CD4-positive, alpha-beta memory T cell (primary cell): ENCODE data around the gene RASGRP3. TPM values are rescaled to one million over a fixed set of nuclear protein-coding genes. Genes with fewer than 3 reads are reported as not detected.
"Not testable (repeated sequence)": the region's sequence is repeated elsewhere in the genome, so short reads cannot be mapped to it uniquely, and the experiment has no call there.

ENCODE experiments used
- CTCF ChIA-PET: fragments of 350-600 bp; sonication (Branson Sonifier 250); formaldehyde crosslinking; loops from one replicate; lab custom pipeline; 2021; ENCODE audit warnings: inconsistent platforms; ENCODE audit not compliant: partially characterized antibody; lab: Charles Lee
- POLR2A ChIA-PET: fragments of 350-600 bp; sonication (Branson Sonifier 250); formaldehyde crosslinking; loops from one replicate; lab custom pipeline; 2021; ENCODE audit not compliant: partially characterized antibody; lab: Charles Lee
- DNase-seq, 5 donors: peaks; one replicate each; pipeline versions ENCODE4 v3.0.0 to v3.0.0-alpha.2; 2020 to 2022; ENCODE audit warnings: mixed read lengths in 1 of 5
- H3K27ac ChIP-seq: one replicate; pipeline ENCODE4 v1.7.0; 2013; ENCODE audit warnings: low read depth, low read length
- H3K27me3 ChIP-seq: 2 replicates; pipeline ENCODE4 v1.7.0; 2013; ENCODE audit warnings: mild to moderate bottlenecking, low read length, moderate library complexity; ENCODE audit not compliant: insufficient read depth
- H3K36me3 ChIP-seq: 2 replicates; pipeline ENCODE4 v1.7.0; 2013; ENCODE audit warnings: mild to moderate bottlenecking, low read length, moderate library complexity; ENCODE audit not compliant: insufficient read depth
- H3K4me1 ChIP-seq: 2 replicates; pipeline ENCODE4 v1.7.0; 2013; ENCODE audit warnings: mild to moderate bottlenecking, low read length, moderate library complexity; ENCODE audit not compliant: insufficient read depth
- H3K4me3 ChIP-seq, 2 donors: one replicate each; pipeline ENCODE4 v1.7.0; 2013; ENCODE audit warnings: low read length in 2 of 2, mild to moderate bottlenecking in 1 of 2
- H3K9me3 ChIP-seq, 2 donors: one replicate each; pipeline ENCODE4 v1.7.0; 2013; ENCODE audit warnings: low read length in 2 of 2, control low read depth in 1 of 2; ENCODE audit not compliant: control insufficient read depth in 1 of 2
- H3K27ac Mint-ChIP-seq, 7 donors: one replicate each; pipeline ENCODE4 v1.8.0; 2020 to 2021; ENCODE audit warnings: mixed read lengths in 7 of 7, mild to moderate bottlenecking in 6 of 7, inconsistent platforms in 3 of 7, moderate library complexity in 3 of 7
- H3K27me3 Mint-ChIP-seq, 2 donors: one replicate each; pipeline ENCODE4 v1.8.0; 2020 to 2021; ENCODE audit warnings: mixed read lengths in 2 of 2
- H3K36me3 Mint-ChIP-seq, 2 donors: one replicate each; pipeline ENCODE4 v1.8.0; 2020 to 2021; ENCODE audit warnings: mixed read lengths in 2 of 2, inconsistent platforms in 1 of 2, mild to moderate bottlenecking in 1 of 2
- H3K4me1 Mint-ChIP-seq, 4 donors: one replicate each; pipeline ENCODE4 v1.8.0; 2020 to 2021; ENCODE audit warnings: mixed read lengths in 4 of 4, mild to moderate bottlenecking in 1 of 4
- H3K4me3 Mint-ChIP-seq, 8 donors: one replicate each; pipeline ENCODE4 v1.8.0; 2020 to 2021; ENCODE audit warnings: mixed read lengths in 8 of 8, mild to moderate bottlenecking in 7 of 8, moderate library complexity in 6 of 8, inconsistent platforms in 3 of 8
- H3K9me3 Mint-ChIP-seq, 8 donors: one replicate each; pipeline ENCODE4 v1.8.0; 2020 to 2021; ENCODE audit warnings: mixed read lengths in 8 of 8, mild to moderate bottlenecking in 5 of 8, inconsistent platforms in 3 of 8, moderate library complexity in 1 of 8
- intact Hi-C: fragments of 100-400 bp; cut with micrococcal nuclease; formaldehyde crosslinking; loops from one replicate; pipeline ENCODE4 v1.15.1; 2023
- polyA plus RNA-seq, 2 donors: library from polyadenylated mRNA; unstranded; fragments of 300-500 nt; fragmentation: Illumina TruSeq; gene quantifications; one replicate each; pipeline ENCODE4 v1.2.3, GENCODE V29; 2021
- total RNA-seq, 2 experiments: library from RNA; stranded (reverse); gene quantifications; one replicate each; pipeline ENCODE4 v1.2.3, GENCODE V29; 2021

Gene RASGRP3
- total and polyA plus RNA-seq, 4 experiments from 2014 or later, result 2.2 to 3.9 (median 3.2) TPM

GRCh38 chr2:33457556-33458247 lies 18.7 kb upstream of the RASGRP3 start:
- intact Hi-C loops, result no loop called here
- ChIA-PET CTCF (no interaction called here), POLR2A (interaction anchor here (0.6 kb wide), 1 partner anchor 1292 kb away, joined by 3 read pairs; the partner anchor contains the start of gene SLC30A6)
- no peak overlapping the region for H3K27ac ChIP-seq
- Mint-ChIP-seq H3K27ac (no peak overlapping the region), H3K36me3 (no peaks in the 10 kb centered on the region), H3K4me3 (no peak overlapping the region), H3K27me3 (peaks cover 0 to 4% of the 10 kb centered on the region in 2 donors), H3K9me3 (peaks cover 0 to 13% (median 4%) of the 10 kb centered on the region in 8 donors), H3K4me1 (no peaks in the 10 kb centered on the region)
- no peaks in the 10 kb centered on the region for H3K9me3 ChIP-seq
- DNase-seq, result no peak
- no peaks in the 10 kb centered on the region for H3K27me3 ChIP-seq
- H3K4me3 ChIP-seq, result no peak overlapping the region
- H3K4me1 ChIP-seq, result no peaks in the 10 kb centered on the region
- H3K36me3 ChIP-seq, result no peaks in the 10 kb centered on the region

GRCh38 chr2:33458248-33458819 lies 18.1 kb upstream of the RASGRP3 start:
- no peaks in the 10 kb centered on the region for H3K9me3 ChIP-seq
- H3K27me3 ChIP-seq, result no peaks in the 10 kb centered on the region
- no peak for DNase-seq
- Mint-ChIP-seq H3K36me3 (no peaks in the 10 kb centered on the region), H3K4me3 (no peak overlapping the region), H3K9me3 (peaks cover 0 to 7% (median 2%) of the 10 kb centered on the region in 8 donors), H3K4me1 (no peaks in the 10 kb centered on the region), H3K27ac (no peak overlapping the region), H3K27me3 (peaks cover 0 to 4% of the 10 kb centered on the region in 2 donors)
- intact Hi-C loops, result no loop called here
- H3K4me1 ChIP-seq, result no peaks in the 10 kb centered on the region
- no peak overlapping the region for H3K27ac ChIP-seq
- ChIA-PET POLR2A (interaction anchor here (0.6 kb wide), 1 partner anchor 1292 kb away, joined by 3 read pairs; the partner anchor contains the start of gene SLC30A6), CTCF (no interaction called here)
- H3K4me3 ChIP-seq, result no peak overlapping the region
- H3K36me3 ChIP-seq, result no peaks in the 10 kb centered on the region

GRCh38 chr2:33459745-33460144 lies 16.7 kb upstream of the RASGRP3 start:
- Mint-ChIP-seq H3K27me3 (peaks cover 0 to 2% of the 10 kb centered on the region in 2 donors), H3K9me3 (peaks cover 0 to 2% (median 0%) of the 10 kb centered on the region in 8 donors), H3K36me3 (no peaks in the 10 kb centered on the region), H3K27ac (no peak overlapping the region), H3K4me1 (no peaks in the 10 kb centered on the region), H3K4me3 (no peak overlapping the region)
- intact Hi-C loops, result no loop called here
- H3K4me1 ChIP-seq, result no peaks in the 10 kb centered on the region
- H3K9me3 ChIP-seq, result no peaks in the 10 kb centered on the region
- POLR2A ChIA-PET, result no interaction called here
- no peaks in the 10 kb centered on the region for H3K27me3 ChIP-seq
- no peak for DNase-seq
- H3K4me3 ChIP-seq, result no peak overlapping the region
- no peak overlapping the region for H3K27ac ChIP-seq
- CTCF ChIA-PET, result no interaction called here
- no peaks in the 10 kb centered on the region for H3K36me3 ChIP-seq

- H3K9me3 Mint-ChIP-seq, POLR2A ChIA-PET, H3K9me3 ChIP-seq, H3K36me3 Mint-ChIP-seq, H3K27me3 ChIP-seq, intact Hi-C loops, H3K27ac ChIP-seq, H3K36me3 ChIP-seq, DNase-seq, CTCF ChIA-PET, H3K4me1 ChIP-seq, H3K4me1 Mint-ChIP-seq, H3K27me3 Mint-ChIP-seq, H3K4me3 ChIP-seq, H3K4me3 Mint-ChIP-seq, H3K27ac Mint-ChIP-seq: not testable (repeated sequence)
These were observed 13.9 kb upstream of the RASGRP3 start for GRCh38 chr2:33462512-33462911.

- Mint-ChIP-seq H3K27me3 (no peaks in the 10 kb centered on the region), H3K36me3 (no peaks in the 10 kb centered on the region), H3K27ac (peak overlapping the region in 1 of 7 donors; percentile 1), H3K4me3 (no peak overlapping the region), H3K4me1 (no peaks in the 10 kb centered on the region), H3K9me3 (no peaks in the 10 kb centered on the region)
- no peak overlapping the region for H3K4me3 ChIP-seq
- POLR2A ChIA-PET, result interaction anchor here (1.2 kb wide), 1 partner anchor 8 kb away, joined by 4 read pairs; no protein-coding TSS in a partner anchor
- no peak for DNase-seq
- H3K27me3 ChIP-seq, result no peaks in the 10 kb centered on the region
- intact Hi-C loops, result no loop called here
- H3K27ac ChIP-seq, result no peak overlapping the region
- CTCF ChIA-PET, result interaction anchor here (3.4 kb wide), 1 partner anchor 8 kb away, joined by 13 read pairs; no protein-coding TSS in a partner anchor
- H3K36me3 ChIP-seq, result no peaks in the 10 kb centered on the region
- H3K9me3 ChIP-seq, result no peaks in the 10 kb centered on the region
- H3K4me1 ChIP-seq, result no peaks in the 10 kb centered on the region
These were observed 9.0 kb upstream of the RASGRP3 start for GRCh38 chr2:33467413-33467812.

- intact Hi-C loops, result no loop called here
- Histone ChIP-seq H3K36me3 (no peaks in the 10 kb centered on the region), H3K27me3 (no peaks in the 10 kb centered on the region), H3K4me1 (no peaks in the 10 kb centered on the region), H3K9me3 (no peaks in the 10 kb centered on the region), H3K27ac (no peak overlapping the region), H3K4me3 (no peak overlapping the region)
- H3K27me3 Mint-ChIP-seq, result no peaks in the 10 kb centered on the region
- no peak for DNase-seq
- ChIA-PET POLR2A (no interaction called here), CTCF (interaction anchor here (1.4 kb wide), 1 partner anchor 114 kb away, joined by 3 read pairs; no protein-coding TSS in a partner anchor)
- no peaks in the 10 kb centered on the region for H3K9me3 Mint-ChIP-seq
- H3K4me1 Mint-ChIP-seq, result peaks cover 0 to 3% (median 0%) of the 10 kb centered on the region in 4 donors
- no peak overlapping the region for H3K27ac Mint-ChIP-seq
- no peak overlapping the region for H3K4me3 Mint-ChIP-seq
- H3K36me3 Mint-ChIP-seq, result no peaks in the 10 kb centered on the region
These were observed 7.2 kb upstream of the RASGRP3 start for GRCh38 chr2:33469238-33469637.
